HG03060 (cell line): Measurements from ENCODE around the gene ASCL5.

Source experiments
- ATAC-seq: cut with Tn5 transposase; IDR thresholded peaks from one replicate; pipeline ENCODE4 v1.9.1; 2021; ENCODE audit warnings: low read depth, moderate number of reproducible peaks; ENCODE audit not compliant: unreplicated experiment

Gene ASCL5

DNA sequence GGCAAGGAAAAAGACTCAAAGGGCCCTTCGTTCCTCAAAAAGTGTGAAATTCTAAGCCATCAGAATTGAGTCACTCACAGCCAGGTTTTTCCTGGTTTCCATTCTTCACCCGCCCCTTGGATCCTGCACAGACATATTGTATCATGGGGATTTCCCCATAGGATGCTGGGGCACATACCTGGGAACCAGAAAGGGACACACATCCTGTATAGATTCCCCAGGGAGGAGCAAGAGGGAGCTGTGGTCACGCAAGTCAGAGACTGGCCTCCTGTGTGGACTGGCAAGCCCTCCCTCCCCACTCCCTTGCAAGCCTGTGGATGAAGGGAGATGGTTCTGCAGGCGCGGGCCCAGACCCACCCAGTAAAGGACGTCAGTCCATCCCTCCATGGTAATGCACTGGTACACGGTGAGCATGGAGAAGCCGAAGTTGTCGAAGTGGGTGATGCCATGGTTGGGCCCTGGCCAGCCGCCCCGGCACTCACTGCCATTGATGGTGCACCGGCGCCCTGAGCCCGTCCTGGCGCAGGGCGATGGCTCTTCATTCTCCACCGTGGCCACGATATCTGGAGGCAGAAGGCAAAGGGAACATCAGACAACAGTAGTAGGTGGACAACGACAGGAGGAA is 38.0 kb downstream of the ASCL5 start:
- no peak for ATAC-seq

GRCh38 chr1:201088395-201088794 is 38.6 kb downstream of the ASCL5 start:
- ATAC-seq = no peak

GRCh38 chr1:201085902-201086735 is 40.9 kb downstream of the ASCL5 start:
- ATAC-seq = no peak

- ATAC-seq = no peak
Measured at GRCh38 chr1:201084295-201084694, 42.7 kb downstream of the ASCL5 start.

GRCh38 chr1:201083741-201084140 is 43.2 kb downstream of the ASCL5 start:
- no peak for ATAC-seq

- no peak for ATAC-seq
Measured at GRCh38 chr1:201080135-201080534, 46.8 kb downstream of the ASCL5 start.

GRCh38 chr1:201077736-201078135 is 49.2 kb downstream of the ASCL5 start:
- ATAC-seq = no peak

DNA sequence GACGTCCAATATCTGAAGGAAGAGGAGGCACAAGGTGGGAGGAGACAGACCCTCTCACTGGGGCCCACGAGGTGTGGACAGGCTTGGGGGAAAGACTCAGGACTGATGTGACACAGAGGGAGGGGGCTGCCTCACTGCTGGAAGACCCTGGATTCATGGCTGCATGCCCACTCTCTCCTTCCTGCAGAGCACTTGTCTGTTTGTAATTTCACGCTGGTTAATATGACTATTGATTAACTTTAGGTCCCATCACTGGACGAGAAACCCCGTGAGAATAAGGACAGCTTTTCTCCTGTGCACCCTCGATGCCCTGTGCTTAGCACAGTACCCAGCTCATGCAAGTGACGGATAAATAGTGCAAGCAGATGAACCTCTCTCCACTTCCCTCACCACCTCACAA is 49.9 kb downstream of the ASCL5 start:
- ATAC-seq = no peak

- no peak for ATAC-seq
Measured at GRCh38 chr1:201076092-201076491, 50.9 kb downstream of the ASCL5 start.

- ATAC-seq = no peak
Measured at GRCh38 chr1:201074018-201074417, 53.0 kb downstream of the ASCL5 start.

GRCh38 chr1:201072922-201073321 is 54.1 kb downstream of the ASCL5 start:
- no peak for ATAC-seq

GRCh38 chr1:201072149-201072548 is 54.8 kb downstream of the ASCL5 start:
- no peak for ATAC-seq

DNA sequence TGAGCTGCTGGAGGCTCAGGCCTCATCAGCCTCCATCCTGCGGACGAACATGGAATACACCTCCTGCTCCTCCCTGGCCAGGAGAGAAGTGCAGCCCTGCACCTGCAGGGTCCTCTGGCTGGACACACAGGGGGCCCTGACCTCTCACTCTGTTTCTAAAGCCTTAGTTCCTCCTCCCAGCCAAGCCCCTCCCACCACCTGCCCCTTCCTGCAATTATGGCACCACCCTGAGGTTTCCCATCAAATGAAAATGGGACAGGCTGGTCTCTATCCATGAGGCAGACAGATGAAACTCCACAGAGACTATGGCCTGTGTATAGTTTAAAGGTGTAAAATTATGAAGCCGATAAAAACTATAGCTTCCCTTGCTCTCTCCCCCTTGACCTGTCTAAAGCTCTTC is 57.3 kb downstream of the ASCL5 start:
- ATAC-seq = no peak

DNA sequence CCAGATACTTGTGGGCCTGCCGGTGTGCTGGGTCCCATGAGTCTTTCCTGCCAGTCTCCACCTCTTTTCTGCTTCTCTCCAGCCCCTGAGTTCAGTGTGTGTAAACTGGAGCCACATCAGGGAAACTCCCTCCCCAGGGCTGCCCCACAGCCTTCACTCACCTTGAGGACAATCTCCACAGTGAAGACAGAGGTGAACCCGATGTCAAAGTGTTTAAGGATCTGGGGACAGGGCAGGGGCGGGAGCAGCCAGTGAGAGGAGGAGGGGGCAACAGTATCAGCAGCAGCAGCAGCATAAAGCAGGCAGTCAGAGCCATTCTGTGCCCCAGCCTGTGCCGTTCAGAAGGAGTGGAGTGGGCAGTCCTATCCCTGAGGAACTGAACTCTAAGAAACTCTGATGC is 58.0 kb downstream of the ASCL5 start:
- no peak for ATAC-seq

DNA sequence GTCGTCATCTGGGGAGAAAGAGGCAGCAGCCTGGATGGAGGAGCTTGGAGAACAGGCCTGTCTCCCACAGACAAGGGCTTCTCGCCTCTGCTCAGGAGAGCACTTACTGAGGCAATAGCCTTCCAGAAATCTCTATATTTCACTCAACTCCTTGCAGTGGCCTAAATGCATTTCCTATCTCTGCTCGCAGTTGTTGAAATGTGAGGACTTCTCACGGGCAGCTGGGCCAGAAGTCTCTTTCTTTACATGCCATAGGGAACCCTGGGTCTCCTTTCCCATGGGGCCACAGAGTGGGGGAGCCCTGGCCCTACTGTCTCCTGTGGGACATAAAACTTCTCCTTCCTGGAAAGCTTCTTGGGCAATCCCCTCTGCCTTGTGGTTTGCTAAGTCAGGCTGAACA is 60.0 kb downstream of the ASCL5 start:
- no peak for ATAC-seq

- no peak for ATAC-seq
Measured at GRCh38 chr1:201065686-201066085, 61.3 kb downstream of the ASCL5 start.

GRCh38 chr1:201064806-201065205 is 62.2 kb downstream of the ASCL5 start:
- ATAC-seq = no peak
